Endothelial cell of umbilical vein (primary cell): ENCODE data around the gene NONO. TPM values are rescaled to one million over a fixed set of nuclear protein-coding genes. Genes with fewer than 3 reads are reported as not detected.
"Not testable (repeated sequence)": the region's sequence is repeated elsewhere in the genome, so short reads cannot be mapped to it uniquely, and the experiment has no call there.

ENCODE experiments used
- BruUV-seq: library from RNA; stranded (reverse); fragments of 400-500 nt; replicated peaks from 2 replicates; lab custom pipeline; 2021; lab: Mats Ljungman, UMichigan
- CTCF ChIA-PET: fragments of 300-600, 350-600 bp; sonication (Branson Sonifier 250); formaldehyde crosslinking; loops from one replicate; lab custom pipeline; 2021; ENCODE audit warnings: antibody characterized with exemption, inconsistent platforms; lab: Charles Lee
- POLR2A ChIA-PET: fragments of 300-600, 350-600 bp; sonication (Branson Sonifier 250); formaldehyde crosslinking; loops from one replicate; lab custom pipeline; 2021; ENCODE audit warnings: antibody characterized with exemption, inconsistent platforms; lab: Charles Lee
- DNase-seq: peaks from one replicate; pipeline ENCODE4 v3.0.0-alpha.2; 2011; ENCODE audit warnings: low read depth, low spot score
- FAIRE-seq: peaks from 2 replicates; lab custom pipeline; 2011; peaks lifted over from hg19 to GRCh38; lab: Jason Lieb, UNC
- H2AFZ ChIP-seq: 2 replicates; pipeline ENCODE4 v1.6.0; 2012; ENCODE audit warnings: low read depth, low read length, control low read depth, inconsistent platforms
- H3K27ac ChIP-seq: 2 replicates; pipeline ENCODE4 v1.5.1; 2011; ENCODE audit warnings: low read depth, mild to moderate bottlenecking, control low read depth, low read length, moderate library complexity; ENCODE audit not compliant: insufficient read depth
- H3K27me3 ChIP-seq, 2 experiments: 2 replicates each; pipeline versions ENCODE4 v1.6.0 to v1.6.1; 2011; ENCODE audit warnings: low read length in 2 of 2, mixed read lengths in 1 of 2; ENCODE audit not compliant: control insufficient read depth in 2 of 2, insufficient read depth in 2 of 2
- H3K36me3 ChIP-seq, 2 experiments: 2 replicates in 1 of 2; 3 replicates in 1 of 2; pipeline ENCODE4 v1.5.1; 2011; ENCODE audit warnings: low read length in 2 of 2, mild to moderate bottlenecking in 1 of 2, moderate library complexity in 1 of 2; ENCODE audit not compliant: control insufficient read depth in 2 of 2, insufficient read depth in 2 of 2; ENCODE audit errors: extremely low read depth in 1 of 2
- H3K4me1 ChIP-seq: 3 replicates; pipeline ENCODE4 v1.5.1; 2011; ENCODE audit warnings: mild to moderate bottlenecking, low read length; ENCODE audit not compliant: control insufficient read depth, insufficient read depth; ENCODE audit errors: extremely low read depth
- H3K4me2 ChIP-seq: 2 replicates; pipeline ENCODE4 v1.6.1; 2011; ENCODE audit warnings: low read length, control low read depth, mixed read lengths; ENCODE audit not compliant: insufficient read depth
- H3K4me3 ChIP-seq, 3 experiments: fragments of 200-600 bp in 1 of 3; sonication (generic), shearing (Covaris generic) in 1 of 3; replicated peaks in 1 of 3; 2 replicates each; pipeline ENCODE4 v1.5.1; 2011 to 2016; ENCODE audit warnings: control low read depth in 3 of 3, low read length in 3 of 3, mild to moderate bottlenecking in 2 of 3, inconsistent platforms in 1 of 3, low read depth in 1 of 3, moderate library complexity in 1 of 3; ENCODE audit not compliant: insufficient read depth in 1 of 3
- H3K79me2 ChIP-seq: 2 replicates; pipeline ENCODE4 v1.6.0; 2012; ENCODE audit warnings: low read length, inconsistent platforms; ENCODE audit not compliant: control insufficient read depth, insufficient read depth
- H3K9ac ChIP-seq: replicated peaks from 2 replicates; pipeline ENCODE3; 2011; ENCODE audit warnings: low read length, control low read depth; ENCODE audit not compliant: insufficient read depth; ENCODE audit errors: extremely low read depth
- H3K9me1 ChIP-seq: replicated peaks from 3 replicates; pipeline ENCODE4 v1.6.0; 2011; ENCODE audit warnings: mild to moderate bottlenecking, low read length; ENCODE audit not compliant: control insufficient read depth, insufficient read depth; ENCODE audit errors: extremely low read depth
- H3K9me3 ChIP-seq: replicated peaks from 2 replicates; pipeline ENCODE4 v1.5.1; 2012; ENCODE audit warnings: low read length, inconsistent platforms; ENCODE audit not compliant: control insufficient read depth, insufficient read depth
- H4K20me1 ChIP-seq: replicated peaks from 2 replicates; pipeline ENCODE3; 2011; ENCODE audit warnings: mild to moderate bottlenecking, low read length; ENCODE audit not compliant: control insufficient read depth, insufficient read depth; ENCODE audit errors: extremely low read depth
- EZH2 ChIP-seq: IDR thresholded peaks from 2 replicates; pipeline ENCODE4 v1.6.1; 2012; ENCODE audit warnings: borderline replicate concordance, low read depth, mild to moderate bottlenecking, moderate library complexity, low read length, inconsistent platforms; ENCODE audit not compliant: severe bottlenecking
- FOS ChIP-seq: IDR thresholded peaks from 2 replicates; pipeline ENCODE4 v1.6.1; 2011; ENCODE audit warnings: mild to moderate bottlenecking, low read length, moderate library complexity, borderline replicate concordance; ENCODE audit not compliant: insufficient read depth
- GATA2 ChIP-seq: IDR thresholded peaks from 2 replicates; pipeline ENCODE4 v1.7.0; 2011; ENCODE audit warnings: low read depth, mild to moderate bottlenecking, moderate library complexity, mixed read lengths, low read length; ENCODE audit not compliant: insufficient read length, insufficient read depth
- JUN ChIP-seq: IDR thresholded peaks from 2 replicates; pipeline ENCODE4 v1.6.1; 2011; ENCODE audit warnings: borderline replicate concordance, low read depth; ENCODE audit not compliant: insufficient read length, insufficient read depth
- MAX ChIP-seq: IDR thresholded peaks from 2 replicates; pipeline ENCODE4 v1.6.1; 2011; ENCODE audit not compliant: insufficient read depth, insufficient read length
- MYC ChIP-seq: IDR thresholded peaks from one replicate; pipeline ENCODE4 v1.6.1; 2011; ENCODE audit warnings: mild to moderate bottlenecking, low read depth, low read length
- POLR2A ChIP-seq: IDR thresholded peaks from 2 replicates; pipeline ENCODE4 v1.6.1; 2012; ENCODE audit warnings: low read depth, mild to moderate bottlenecking, control low read depth, low read length
- POLR2AphosphoS5 ChIP-seq: IDR thresholded peaks from 2 replicates; pipeline ENCODE4 v1.6.1; 2012; ENCODE audit warnings: low read depth, mild to moderate bottlenecking, control low read depth, low read length, moderate library complexity; ENCODE audit not compliant: insufficient read depth
- dilution Hi-C: fragments of 300-500 bp; cut with MboI; formaldehyde crosslinking; loops from one replicate; pipeline ENCODE4 v1.15.0; 2019; ENCODE audit warnings: low sequenced_read_pairs; ENCODE audit not compliant: extremely low pct_ligation_motif_present
- intact Hi-C: fragments of 100-400 bp; cut with micrococcal nuclease; formaldehyde crosslinking; loops from one replicate; pipeline ENCODE4 v1.10.0; 2022
- polyA plus RNA-seq, 4 experiments: library from polyadenylated mRNA; depleted of rRNA in 3 of 4; stranded (reverse) in 3 of 4; unstranded in 1 of 4; fragments of >200 nt; gene quantifications; 2 replicates each; pipeline versions ENCODE4 v1.2.1 to v1.2.3, GENCODE V29; 2011 to 2012; ENCODE audit warnings: missing spikeins in 1 of 4
- total RNA-seq: library from RNA; stranded (reverse); gene quantifications from 2 replicates; pipeline ENCODE4 v1.2.3, GENCODE V29; 2021

The NONO gene
- total and polyA plus RNA-seq, 2 donors (not counting 3 experiments of a cell fraction or from before 2014, with no cell fraction given): 249 to 466 TPM

GRCh38 chrX:71315917-71316316 lies 32.5 kb downstream of the NONO start:
- dilution Hi-C loops (no loop called here), intact Hi-C loops (no loop called here)
- Histone ChIP-seq H3K4me1 (no peaks in the 10 kb centered on the region), H3K4me2 (no peak overlapping the region), H3K27ac (no peak overlapping the region), H3K9me1 (no peaks in the 10 kb centered on the region), H3K9me3 (no peaks in the 10 kb centered on the region), H2AFZ (no peak overlapping the region), H3K4me3 (no peak overlapping the region), H4K20me1 (no peaks in the 10 kb centered on the region), H3K9ac (no peak overlapping the region), H3K36me3 (no peaks in the 10 kb centered on the region), H3K79me2 (no peaks in the 10 kb centered on the region), H3K27me3 (no peaks in the 10 kb centered on the region)
- TF ChIP-seq POLR2A (no peak), GATA2 (no peak), MAX (no peak), JUN (no peak), FOS (no peak), POLR2AphosphoS5 (no peak), MYC (no peak), EZH2 (no peak)
- CTCF ChIA-PET: no interaction called here
- POLR2A ChIA-PET: no interaction called here
- FAIRE-seq (no peak), DNase-seq (no peak)
- BruUV-seq: no TSS peak

- FAIRE-seq, CTCF ChIA-PET, POLR2A ChIA-PET, H3K4me3 ChIP-seq, H3K9ac ChIP-seq, H3K4me1 ChIP-seq, H2AFZ ChIP-seq, H4K20me1 ChIP-seq, BruUV-seq, H3K4me2 ChIP-seq, H3K9me3 ChIP-seq, H3K9me1 ChIP-seq, intact Hi-C loops, dilution Hi-C loops, H3K27ac ChIP-seq, H3K79me2 ChIP-seq, DNase-seq, H3K27me3 ChIP-seq, H3K36me3 ChIP-seq: not testable (repeated sequence)
Measured at GRCh38 chrX:71316959-71317358, 33.5 kb downstream of the NONO start.
